Measurements from ENCODE around the gene SASH1. TPM values are rescaled to one million over a fixed set of nuclear protein-coding genes. Genes with fewer than 3 reads are reported as not detected.

Gene SASH1
- total RNA-seq, 1 experiment from 2014 or later = 11.7 TPM

DNA sequence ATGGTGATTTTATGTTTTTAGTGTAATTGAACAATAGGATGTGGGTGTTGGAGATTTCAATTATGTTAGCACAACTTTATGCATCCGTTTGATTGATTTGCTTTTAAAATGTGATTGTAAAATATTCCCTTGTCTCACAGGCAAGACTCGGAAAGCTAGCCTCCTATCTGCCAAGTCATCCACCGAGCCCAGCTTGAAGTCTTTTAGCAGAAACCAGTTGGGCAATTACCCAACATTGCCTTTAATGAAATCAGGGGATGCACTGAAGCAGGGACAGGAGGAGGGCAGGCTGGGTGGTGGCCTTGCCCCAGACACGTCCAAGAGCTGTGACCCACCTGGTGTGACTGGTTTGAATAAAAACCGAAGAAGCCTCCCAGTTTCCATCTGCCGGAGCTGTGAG, 200.9 kb downstream of the SASH1 start:
- Histone ChIP-seq H3K4me3 (replicated peaks in 1 of 2; ENCODE audit: low read depth in 1 of 2, low read length in 2 of 2) (no peak overlapping the region), H4K20me1 (ENCODE audit: insufficient read depth) (no peaks in the 10 kb centered on the region), H2AFZ (ENCODE audit: low read depth, low read length, poor library complexity, severe bottlenecking) (no peak overlapping the region), H3K9ac (ENCODE audit: low read length) (no peak overlapping the region), H3K27me3 (ENCODE audit: insufficient read depth, low read length) (no peaks in the 10 kb centered on the region), H3K36me3 (ENCODE audit: control insufficient read depth in 1 of 2, insufficient read depth in 2 of 2, low read length in 2 of 2) (no peaks in the 10 kb centered on the region), H3K9me3 (ENCODE audit: control insufficient read depth in 1 of 2, insufficient read depth in 1 of 2, low read depth in 1 of 2, low read length in 2 of 2) (no peaks in the 10 kb centered on the region), H3K27ac (ENCODE audit: low read depth, low read length) (no peak overlapping the region), H3K4me1 (ENCODE audit: control insufficient read depth in 1 of 2, insufficient read depth in 2 of 2, low read length in 2 of 2) (no peaks in the 10 kb centered on the region), H3K4me2 (ENCODE audit: low read length) (no peak overlapping the region), H3K79me2 (ENCODE audit: insufficient read depth, low read length) (no peaks in the 10 kb centered on the region), H3K9me2 (ENCODE audit: insufficient read depth) (no peaks in the 10 kb centered on the region)
- TF ChIP-seq, protein P1, sequence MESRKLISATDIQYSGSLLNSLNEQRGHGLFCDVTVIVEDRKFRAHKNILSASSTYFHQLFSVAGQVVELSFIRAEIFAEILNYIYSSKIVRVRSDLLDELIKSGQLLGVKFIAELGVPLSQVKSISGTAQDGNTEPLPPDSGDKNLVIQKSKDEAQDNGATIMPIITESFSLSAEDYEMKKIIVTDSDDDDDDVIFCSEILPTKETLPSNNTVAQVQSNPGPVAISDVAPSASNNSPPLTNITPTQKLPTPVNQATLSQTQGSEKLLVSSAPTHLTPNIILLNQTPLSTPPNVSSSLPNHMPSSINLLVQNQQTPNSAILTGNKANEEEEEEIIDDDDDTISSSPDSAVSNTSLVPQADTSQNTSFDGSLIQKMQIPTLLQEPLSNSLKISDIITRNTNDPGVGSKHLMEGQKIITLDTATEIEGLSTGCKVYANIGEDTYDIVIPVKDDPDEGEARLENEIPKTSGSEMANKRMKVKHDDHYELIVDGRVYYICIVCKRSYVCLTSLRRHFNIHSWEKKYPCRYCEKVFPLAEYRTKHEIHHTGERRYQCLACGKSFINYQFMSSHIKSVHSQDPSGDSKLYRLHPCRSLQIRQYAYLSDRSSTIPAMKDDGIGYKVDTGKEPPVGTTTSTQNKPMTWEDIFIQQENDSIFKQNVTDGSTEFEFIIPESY (IDR thresholded peaks at IDR 0.05; ENCODE audit: extremely low read depth, insufficient replicate concordance, low read length) = no peak
- TF ChIP-seq JUND (IDR thresholded peaks at IDR 0.05) (no peak), CEBPB (IDR thresholded peaks at IDR 0.05; ENCODE audit: low read depth) (no peak), CTCF (IDR thresholded peaks at IDR 0.05 in 2 of 3, conservative IDR thresholded peaks at IDR 0.05 in 1 of 3; ENCODE audit: borderline replicate concordance in 1 of 3, insufficient read depth in 1 of 3, low read depth in 2 of 3, low read length in 2 of 3) (no peak), FOSL1 (IDR thresholded peaks at IDR 0.05; ENCODE audit: low read depth) (no peak), MAX (IDR thresholded peaks at IDR 0.05) (no peak), EZH2 (IDR thresholded peaks at IDR 0.05) (no peak), EZH2phosphoT487 (IDR thresholded peaks at IDR 0.05; ENCODE audit: borderline replicate concordance) (no peak), YY1 (IDR thresholded peaks at IDR 0.05; ENCODE audit: extremely low read depth, insufficient replicate concordance, low read depth, low read length) (no peak), REST (IDR thresholded peaks at IDR 0.05; ENCODE audit: low read depth) (no peak), TCF7L2 (IDR thresholded peaks at IDR 0.05; ENCODE audit: borderline replicate concordance, extremely low read depth, insufficient read depth, insufficient read length) (no peak), CBX3 (IDR thresholded peaks at IDR 0.05; ENCODE audit: low read depth) (no peak), SRF (IDR thresholded peaks at IDR 0.05; ENCODE audit: low read depth) (no peak), ZNF274 (IDR thresholded peaks at IDR 0.05; ENCODE audit: low read depth, low read length) (no peak)
- DNase-seq (ENCODE audit: low read depth, low spot score) = no peak
- POLR2A ChIA-PET = no interaction called here
- CTCF ChIA-PET = no interaction called here
- intact Hi-C loops (cut with micrococcal nuclease) = no loop called here
- no TSS peak for BruUV-seq (replicated peaks)
- no peak for ATAC-seq
- RAD21 ChIA-PET (ENCODE audit: low non-redundant PET in 1 of 2, low total read pairs in 2 of 2, uncharacterized antibody in 2 of 2, unreplicated experiment in 2 of 2) = no interaction called here
